GM12872 (cell line): ENCODE data around the gene PTPRN2.

Experiments used
- TF ChIP-seq, protein P1 (sequence below): IDR thresholded peaks from 3 replicates; pipeline ENCODE4 v1.5.1; 2011; ENCODE audit warnings: low read depth, mild to moderate bottlenecking, low read length, moderate library complexity; ENCODE audit not compliant: insufficient read depth

Gene PTPRN2

DNA sequence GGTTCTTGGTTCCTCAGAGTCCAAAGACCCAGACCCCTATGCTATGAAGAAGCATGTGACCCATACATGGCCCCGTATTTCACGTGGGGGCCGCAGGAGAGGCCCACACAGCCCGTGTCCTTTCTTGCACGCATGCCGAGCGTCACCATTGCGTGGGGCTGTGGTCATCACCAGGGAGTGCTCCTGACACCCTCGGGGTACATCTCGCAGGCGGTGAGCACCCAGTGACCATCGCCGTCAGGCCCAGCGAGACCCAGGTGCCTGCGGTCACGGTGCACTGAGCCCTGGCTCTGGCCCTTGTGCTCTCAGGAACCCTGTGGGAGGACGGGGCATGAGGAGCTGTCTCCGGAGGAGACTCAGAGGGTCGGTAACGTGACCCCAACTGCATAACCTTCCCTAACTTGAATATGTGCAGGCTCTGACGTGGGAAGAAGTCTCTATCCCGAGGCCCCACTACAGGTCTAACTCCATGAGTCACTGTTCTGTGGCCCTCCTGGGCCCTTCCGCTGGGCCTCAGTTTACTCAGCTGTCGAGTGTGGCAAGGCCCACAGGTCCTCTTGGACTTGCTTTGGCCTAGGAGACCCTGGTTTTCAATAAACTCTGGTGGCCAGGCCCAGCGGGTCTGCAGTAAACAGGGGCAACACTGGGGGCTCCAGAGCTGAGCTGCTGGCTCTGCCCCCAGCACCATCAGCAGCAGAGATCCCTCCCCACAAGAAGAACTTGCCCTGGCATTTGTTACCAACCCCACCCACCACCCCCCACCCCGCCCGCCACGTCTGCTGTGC, 503.9 kb downstream of the PTPRN2 start:
- TF ChIP-seq, protein P1, sequence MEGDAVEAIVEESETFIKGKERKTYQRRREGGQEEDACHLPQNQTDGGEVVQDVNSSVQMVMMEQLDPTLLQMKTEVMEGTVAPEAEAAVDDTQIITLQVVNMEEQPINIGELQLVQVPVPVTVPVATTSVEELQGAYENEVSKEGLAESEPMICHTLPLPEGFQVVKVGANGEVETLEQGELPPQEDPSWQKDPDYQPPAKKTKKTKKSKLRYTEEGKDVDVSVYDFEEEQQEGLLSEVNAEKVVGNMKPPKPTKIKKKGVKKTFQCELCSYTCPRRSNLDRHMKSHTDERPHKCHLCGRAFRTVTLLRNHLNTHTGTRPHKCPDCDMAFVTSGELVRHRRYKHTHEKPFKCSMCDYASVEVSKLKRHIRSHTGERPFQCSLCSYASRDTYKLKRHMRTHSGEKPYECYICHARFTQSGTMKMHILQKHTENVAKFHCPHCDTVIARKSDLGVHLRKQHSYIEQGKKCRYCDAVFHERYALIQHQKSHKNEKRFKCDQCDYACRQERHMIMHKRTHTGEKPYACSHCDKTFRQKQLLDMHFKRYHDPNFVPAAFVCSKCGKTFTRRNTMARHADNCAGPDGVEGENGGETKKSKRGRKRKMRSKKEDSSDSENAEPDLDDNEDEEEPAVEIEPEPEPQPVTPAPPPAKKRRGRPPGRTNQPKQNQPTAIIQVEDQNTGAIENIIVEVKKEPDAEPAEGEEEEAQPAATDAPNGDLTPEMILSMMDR = no peak

DNA sequence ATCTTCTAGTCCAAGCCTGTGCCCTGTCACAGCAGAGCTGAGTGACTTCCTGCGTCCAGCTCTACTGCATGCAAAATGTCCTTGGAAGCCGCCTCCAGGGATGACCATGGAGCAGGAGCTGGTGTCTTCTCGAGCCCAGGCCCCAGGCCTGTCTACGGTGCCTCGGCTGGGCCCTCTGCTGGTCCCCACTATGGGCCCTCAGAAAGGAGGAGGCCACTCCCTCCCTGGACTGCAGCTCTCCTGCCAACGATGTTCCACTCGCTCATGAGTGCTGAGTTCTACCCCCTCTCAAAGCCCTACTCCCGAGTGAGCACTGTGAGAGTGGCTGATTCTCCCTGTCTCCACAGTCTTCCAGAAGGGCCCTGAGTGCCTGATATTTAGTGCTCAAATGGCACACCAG, 504.9 kb downstream of the PTPRN2 start:
- TF ChIP-seq, protein P1 = no peak

DNA sequence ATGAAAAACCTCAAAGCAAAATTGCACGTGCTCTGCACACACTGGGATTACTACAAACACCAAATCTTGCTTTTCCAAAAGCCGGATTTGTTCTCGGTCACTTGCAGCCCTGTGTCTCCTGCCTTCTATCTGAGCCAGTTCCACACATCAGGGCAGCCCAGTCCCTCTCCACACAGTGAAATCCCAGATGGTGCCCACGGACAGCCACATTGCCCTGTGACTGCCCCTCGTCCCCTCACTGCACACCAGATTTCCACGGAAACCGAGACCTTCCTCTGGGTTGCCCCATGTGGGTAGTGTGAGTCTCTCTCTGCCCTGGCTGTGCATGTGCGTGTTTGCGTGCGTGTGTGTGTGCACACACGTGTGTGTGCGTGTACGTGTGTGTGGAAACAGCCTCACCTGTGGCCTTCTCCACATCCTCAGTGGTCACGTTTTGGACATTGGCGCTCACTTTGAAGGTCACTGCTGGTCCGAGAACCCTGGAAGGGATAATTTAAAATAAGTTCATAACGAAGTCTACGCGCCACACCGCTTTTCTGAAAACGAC, 506.7 kb downstream of the PTPRN2 start:
- TF ChIP-seq, protein P1 = no peak

DNA sequence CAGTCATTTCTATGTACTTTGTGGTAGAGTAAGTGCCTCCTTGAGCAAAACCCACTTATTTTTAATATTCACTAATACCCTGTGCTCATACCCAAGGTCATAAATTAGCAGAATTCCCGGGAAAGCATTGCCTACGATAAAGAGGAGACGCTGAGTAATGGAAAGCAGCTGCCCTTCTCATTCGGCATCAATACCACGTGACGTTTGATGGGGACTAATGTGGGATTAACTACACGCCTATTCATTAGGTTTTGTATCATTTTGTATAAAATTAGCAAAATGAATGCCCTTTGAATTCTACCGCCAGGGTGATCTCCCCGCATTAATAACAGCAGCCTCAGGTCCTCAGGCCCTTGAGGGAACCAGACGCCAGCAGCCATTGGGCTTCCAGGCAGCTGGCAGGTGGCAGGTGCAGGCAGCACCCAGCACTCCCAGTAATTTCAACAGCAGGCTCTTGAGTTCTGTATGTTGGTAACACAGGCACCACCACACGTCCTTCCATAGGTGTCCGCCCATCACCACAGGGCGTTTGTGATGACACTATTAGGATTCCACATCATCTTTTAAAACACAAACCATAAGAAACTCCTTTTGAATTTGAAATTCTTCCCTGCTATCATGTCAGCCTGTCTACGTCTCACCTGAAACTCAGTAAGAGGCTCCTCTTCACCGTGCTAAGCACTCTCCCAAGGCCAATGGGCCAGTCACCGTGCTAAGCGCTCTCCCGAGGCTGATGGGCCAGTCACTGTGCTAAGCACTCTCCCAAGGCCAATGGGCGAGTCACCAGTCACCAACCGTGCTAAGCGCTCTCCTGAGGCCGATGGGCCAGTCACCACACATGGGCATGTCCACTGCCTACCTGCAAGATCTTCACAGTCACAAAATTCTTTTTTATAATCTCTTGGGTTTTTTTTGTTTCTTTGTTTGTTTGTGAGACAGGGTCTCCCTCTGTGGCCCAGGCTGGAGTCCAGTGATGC, 509.4 kb downstream of the PTPRN2 start:
- TF ChIP-seq, protein P1 = no peak

DNA sequence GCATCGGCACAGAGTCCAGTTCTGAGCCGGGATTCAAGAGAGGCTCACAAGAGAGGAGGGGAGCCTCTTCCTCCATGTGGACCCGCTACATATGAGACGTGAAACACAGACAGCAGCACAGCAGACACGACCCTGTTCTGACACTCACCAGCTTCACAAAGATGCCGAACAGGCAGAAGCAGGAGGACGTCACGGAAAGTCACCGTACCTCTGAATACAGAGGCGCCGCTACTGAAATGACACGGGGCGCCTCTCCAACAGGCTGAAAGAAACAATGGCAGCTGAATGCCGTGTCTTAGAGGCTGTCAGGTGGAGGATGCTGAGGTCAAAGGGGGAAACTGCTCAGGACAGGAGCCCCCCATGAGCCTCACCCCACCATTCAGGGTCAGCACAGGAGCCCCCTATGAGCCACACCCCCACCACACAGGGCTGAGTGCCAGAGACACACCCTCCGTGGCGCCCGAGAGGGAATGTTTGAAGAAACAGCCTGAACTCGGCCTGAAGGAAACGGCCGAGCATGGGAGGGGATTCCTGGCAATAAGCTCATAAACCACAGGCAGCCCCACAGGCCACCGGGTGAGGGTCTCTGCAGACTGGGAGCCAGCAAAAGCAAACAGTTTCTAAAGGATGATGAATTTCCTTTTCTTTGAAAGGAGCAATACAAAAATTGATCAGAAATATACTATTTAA, 510.3 kb downstream of the PTPRN2 start:
- TF ChIP-seq, protein P1 = no peak

DNA sequence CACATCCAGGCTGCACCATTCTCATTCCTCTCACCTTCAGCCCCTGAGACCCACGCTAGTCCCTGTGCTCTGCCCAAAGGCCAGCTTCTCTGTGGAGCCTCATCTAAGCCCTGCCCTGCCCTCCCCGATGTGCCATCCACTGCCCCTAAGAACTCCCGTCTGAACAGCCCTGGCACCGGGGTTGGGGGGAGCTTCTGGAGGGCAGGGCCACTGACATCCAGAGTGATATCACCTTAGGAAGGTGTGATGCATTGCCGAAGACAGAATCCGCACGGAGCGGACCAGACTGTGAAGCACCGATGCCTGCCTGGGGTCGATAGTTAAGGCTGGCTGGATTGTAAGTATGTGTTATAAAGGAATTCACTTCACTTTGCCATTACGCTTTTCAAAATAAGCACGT, 511.0 kb downstream of the PTPRN2 start:
- TF ChIP-seq, protein P1 = no peak
